ENCODE results near the gene RPL27A. TPM values are rescaled to one million over a fixed set of nuclear protein-coding genes. Genes with fewer than 3 reads are reported as not detected.

RPL27A gene
- total RNA-seq, 1 donor from 2014 or later = 789 TPM

GRCh38 chr11:8732324-8732670, 49.7 kb downstream of the RPL27A start:
- Histone ChIP-seq H3K36me3 (peaks cover 0 to 9% of the 10 kb centered on the region in 2 donors), H3K27me3 (no peaks in the 10 kb centered on the region), H3K4me1 (peaks cover 22 to 52% of the 10 kb centered on the region in 2 donors), H3K4me3 (no peak overlapping the region), H3K27ac (peak overlapping the region; percentile 75 to 79), H3K9me3 (no peaks in the 10 kb centered on the region)
- no peak for DNase-seq (ENCODE audit: low spot score in 2 of 2)
- TF ChIP-seq CTCF (IDR thresholded peaks at IDR 0.05) = no peak
- intact Hi-C loops (cut with DNase I) = loop anchor here (1.0 to 2.0 kb wide), 5 partner anchors 12 to 79 kb away; partner anchors contain the start of genes RPL27A and TRIM66

GRCh38 chr11:8732748-8733241, 50.2 kb downstream of the RPL27A start:
- Histone ChIP-seq H3K9me3 (no peaks in the 10 kb centered on the region), H3K36me3 (peaks cover 0 to 9% of the 10 kb centered on the region in 2 donors), H3K27ac (peak overlapping the region; percentile 75 to 79), H3K4me1 (peaks cover 22 to 48% of the 10 kb centered on the region in 2 donors), H3K4me3 (no peak overlapping the region), H3K27me3 (no peaks in the 10 kb centered on the region)
- TF ChIP-seq CTCF (IDR thresholded peaks at IDR 0.05) = no peak
- intact Hi-C loops (cut with DNase I) = loop anchor here (1.0 to 2.0 kb wide), 5 partner anchors 12 to 78 kb away; partner anchors contain the start of genes RPL27A and TRIM66
- DNase-seq (ENCODE audit: low spot score in 2 of 2) = peak; percentile 70 to 96

- DNase-seq (ENCODE audit: low spot score in 2 of 2) = no peak
- H3K9me3 ChIP-seq = no peaks in the 10 kb centered on the region
- no peak overlapping the region for H3K4me3 ChIP-seq
- peak overlapping the region; percentile 75 to 79 for H3K27ac ChIP-seq
- TF ChIP-seq CTCF (IDR thresholded peaks at IDR 0.05) = no peak
- peaks cover 0 to 9% of the 10 kb centered on the region in 2 donors for H3K36me3 ChIP-seq
- H3K27me3 ChIP-seq = no peaks in the 10 kb centered on the region
- intact Hi-C loops (cut with DNase I) = loop anchor here (2.0 kb wide), 3 partner anchors 35 to 77 kb away; partner anchors contain the start of genes RPL27A and TRIM66
- peaks cover 19 to 43% of the 10 kb centered on the region in 2 donors for H3K4me1 ChIP-seq
Observed at GRCh38 chr11:8733852-8734251, 51.3 kb downstream of the RPL27A start.

- no peak for DNase-seq (ENCODE audit: low spot score in 2 of 2)
- TF ChIP-seq CTCF (IDR thresholded peaks at IDR 0.05) = no peak
- H3K4me3 ChIP-seq = no peak overlapping the region
- H3K9me3 ChIP-seq = no peaks in the 10 kb centered on the region
- H3K4me1 ChIP-seq = peaks cover 19 to 49% of the 10 kb centered on the region in 2 donors
- no peaks in the 10 kb centered on the region for H3K27me3 ChIP-seq
- peaks cover 0 to 8% of the 10 kb centered on the region in 2 donors for H3K36me3 ChIP-seq
- no peak overlapping the region for H3K27ac ChIP-seq
- intact Hi-C loops (cut with DNase I) = no loop called here
Observed at GRCh38 chr11:8735094-8735493, 52.5 kb downstream of the RPL27A start.

- TF ChIP-seq CTCF (IDR thresholded peaks at IDR 0.05) = no peak
- Histone ChIP-seq H3K27ac (peak overlapping the region in 1 of 2 donors; percentile 47), H3K4me1 (peaks cover 0 to 32% of the 10 kb centered on the region in 2 donors), H3K9me3 (no peaks in the 10 kb centered on the region), H3K27me3 (no peaks in the 10 kb centered on the region), H3K36me3 (no peaks in the 10 kb centered on the region), H3K4me3 (no peak overlapping the region)
- DNase-seq (ENCODE audit: low spot score in 2 of 2) = no peak
- intact Hi-C loops (cut with DNase I) = no loop called here
Observed at GRCh38 chr11:8739309-8739793, 56.8 kb downstream of the RPL27A start.

Other genes starting within 250 kb of the RPL27A start
- gene STK33, start 88.6 kb upstream of the RPL27A start, total RNA-seq = not detected
- gene TRIM66, start 127 bp upstream of the RPL27A start, total RNA-seq = 3.9 TPM
- gene AKIP1, start 228.4 kb downstream of the RPL27A start, total RNA-seq = 11.4 TPM

Measured in ascending aorta (tissue), 2 donors.